Glutamatergic neuron (in vitro differentiated cells): ENCODE results near the gene SEMA4D. TPM values are rescaled to one million over a fixed set of nuclear protein-coding genes. Genes with fewer than 3 reads are reported as not detected.
A peak's percentile ranks its signal among the peaks of the same experiment; 100 is the strongest.

Source experiments
- DNase-seq: peaks from one replicate; pipeline ENCODE4 v3.0.0; 2022
- H3K27ac Mint-ChIP-seq: one replicate; pipeline ENCODE4 v1.8.0; 2020; ENCODE audit warnings: mild to moderate bottlenecking, mixed read lengths, inconsistent platforms; ENCODE audit not compliant: unreplicated experiment
- H3K27me3 Mint-ChIP-seq: one replicate; pipeline ENCODE4 v1.8.0; 2020; ENCODE audit warnings: mild to moderate bottlenecking, moderate library complexity, mixed read lengths, inconsistent platforms; ENCODE audit not compliant: unreplicated experiment
- H3K36me3 Mint-ChIP-seq: one replicate; pipeline ENCODE4 v1.8.0; 2020; ENCODE audit warnings: mild to moderate bottlenecking, mixed read lengths, inconsistent platforms; ENCODE audit not compliant: unreplicated experiment
- H3K4me1 Mint-ChIP-seq: one replicate; pipeline ENCODE4 v1.8.0; 2020; ENCODE audit warnings: mild to moderate bottlenecking, low read depth, mixed read lengths, inconsistent platforms; ENCODE audit not compliant: unreplicated experiment
- H3K4me3 Mint-ChIP-seq: one replicate; pipeline ENCODE4 v1.8.0; 2020; ENCODE audit warnings: mild to moderate bottlenecking, mixed read lengths, inconsistent platforms; ENCODE audit not compliant: unreplicated experiment
- H3K9me3 Mint-ChIP-seq: one replicate; pipeline ENCODE4 v1.8.0; 2020; ENCODE audit warnings: mild to moderate bottlenecking, moderate library complexity, mixed read lengths, inconsistent platforms; ENCODE audit not compliant: unreplicated experiment
- total RNA-seq: library from RNA; stranded (reverse); fragmentation: NEBNext Ultra II Directional; extraction: Animal tissue kit (Norgen Biotek cat#: 25700); gene quantifications from one replicate; pipeline ENCODE4 v1.2.1, GENCODE V29; 2021; ENCODE audit not compliant: unreplicated experiment
- TF ChIP-seq, protein P1 (sequence below): fragments of 200-600 bp; sonication (generic); IDR thresholded peaks from one replicate; pipeline ENCODE4 v1.5.0; 2021; ENCODE audit not compliant: partially characterized antibody, unreplicated experiment

Gene SEMA4D
- total RNA-seq, 1 donor from 2014 or later, result 192 TPM

- H3K27me3 Mint-ChIP-seq, result peaks cover 13% of the 10 kb centered on the region
- H3K9me3 Mint-ChIP-seq, result peaks cover 25% of the 10 kb centered on the region
- peaks cover 14% of the 10 kb centered on the region for H3K4me1 Mint-ChIP-seq
- TF ChIP-seq, protein P1, sequence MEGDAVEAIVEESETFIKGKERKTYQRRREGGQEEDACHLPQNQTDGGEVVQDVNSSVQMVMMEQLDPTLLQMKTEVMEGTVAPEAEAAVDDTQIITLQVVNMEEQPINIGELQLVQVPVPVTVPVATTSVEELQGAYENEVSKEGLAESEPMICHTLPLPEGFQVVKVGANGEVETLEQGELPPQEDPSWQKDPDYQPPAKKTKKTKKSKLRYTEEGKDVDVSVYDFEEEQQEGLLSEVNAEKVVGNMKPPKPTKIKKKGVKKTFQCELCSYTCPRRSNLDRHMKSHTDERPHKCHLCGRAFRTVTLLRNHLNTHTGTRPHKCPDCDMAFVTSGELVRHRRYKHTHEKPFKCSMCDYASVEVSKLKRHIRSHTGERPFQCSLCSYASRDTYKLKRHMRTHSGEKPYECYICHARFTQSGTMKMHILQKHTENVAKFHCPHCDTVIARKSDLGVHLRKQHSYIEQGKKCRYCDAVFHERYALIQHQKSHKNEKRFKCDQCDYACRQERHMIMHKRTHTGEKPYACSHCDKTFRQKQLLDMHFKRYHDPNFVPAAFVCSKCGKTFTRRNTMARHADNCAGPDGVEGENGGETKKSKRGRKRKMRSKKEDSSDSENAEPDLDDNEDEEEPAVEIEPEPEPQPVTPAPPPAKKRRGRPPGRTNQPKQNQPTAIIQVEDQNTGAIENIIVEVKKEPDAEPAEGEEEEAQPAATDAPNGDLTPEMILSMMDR, result no peak
- H3K4me3 Mint-ChIP-seq, result no peak overlapping the region
- peak overlapping the region; percentile 9 for H3K27ac Mint-ChIP-seq
- no peak for DNase-seq
- peaks cover 9% of the 10 kb centered on the region for H3K36me3 Mint-ChIP-seq
Measured at GRCh38 chr9:89422151-89422975, 75.5 kb downstream of the SEMA4D start.

GRCh38 chr9:89421595-89421994 lies 76.3 kb downstream of the SEMA4D start:
- Mint-ChIP-seq H3K36me3 (peaks cover 6% of the 10 kb centered on the region), H3K4me3 (no peak overlapping the region), H3K9me3 (peaks cover 20% of the 10 kb centered on the region), H3K4me1 (peaks cover 8% of the 10 kb centered on the region), H3K27ac (no peak overlapping the region), H3K27me3 (peaks cover 6% of the 10 kb centered on the region)
- DNase-seq, result no peak
- TF ChIP-seq, protein P1, result no peak

DNA sequence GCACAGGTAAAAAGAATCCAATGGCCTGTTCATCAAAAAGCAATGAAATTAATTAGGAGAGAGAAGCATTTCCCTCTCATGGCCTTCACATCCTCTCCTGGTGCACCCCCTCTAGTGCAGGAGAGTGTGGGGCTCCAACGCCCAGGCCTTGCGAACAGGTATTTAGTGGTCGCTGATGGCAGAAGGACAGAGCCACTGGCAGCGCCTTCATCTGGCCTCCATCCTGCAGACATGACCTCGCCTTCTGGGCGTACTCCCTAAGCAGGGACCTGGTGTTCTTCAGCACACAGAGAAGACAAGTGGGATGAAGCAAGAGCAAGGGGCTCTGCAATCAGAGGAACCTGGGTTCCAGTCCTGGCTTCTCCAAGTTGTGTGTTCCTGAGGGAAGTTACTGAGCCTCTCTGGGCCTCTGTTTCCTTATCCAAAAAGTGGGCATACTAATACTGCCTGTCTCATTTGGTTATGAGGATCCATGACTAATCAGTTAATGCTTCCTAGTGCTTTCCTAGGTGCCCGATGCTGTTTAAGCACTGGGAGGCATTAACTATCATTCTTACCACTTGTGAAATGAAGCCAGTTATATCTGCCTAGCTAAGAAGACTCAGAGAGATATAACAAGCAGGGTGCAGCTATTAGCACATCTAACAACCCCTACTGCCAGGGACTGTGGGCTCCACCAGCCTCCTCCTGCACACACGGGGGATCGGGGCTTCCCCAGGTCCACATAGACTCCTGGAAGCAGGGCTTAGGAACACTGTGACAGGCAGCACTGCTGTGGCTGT lies 77.3 kb downstream of the SEMA4D start:
- Mint-ChIP-seq H3K4me3 (no peak overlapping the region), H3K4me1 (peaks cover 2% of the 10 kb centered on the region), H3K36me3 (peaks cover 10% of the 10 kb centered on the region), H3K9me3 (peaks cover 15% of the 10 kb centered on the region), H3K27me3 (peaks cover 7% of the 10 kb centered on the region), H3K27ac (no peak overlapping the region)
- TF ChIP-seq, protein P1, result no peak
- no peak for DNase-seq

DNA sequence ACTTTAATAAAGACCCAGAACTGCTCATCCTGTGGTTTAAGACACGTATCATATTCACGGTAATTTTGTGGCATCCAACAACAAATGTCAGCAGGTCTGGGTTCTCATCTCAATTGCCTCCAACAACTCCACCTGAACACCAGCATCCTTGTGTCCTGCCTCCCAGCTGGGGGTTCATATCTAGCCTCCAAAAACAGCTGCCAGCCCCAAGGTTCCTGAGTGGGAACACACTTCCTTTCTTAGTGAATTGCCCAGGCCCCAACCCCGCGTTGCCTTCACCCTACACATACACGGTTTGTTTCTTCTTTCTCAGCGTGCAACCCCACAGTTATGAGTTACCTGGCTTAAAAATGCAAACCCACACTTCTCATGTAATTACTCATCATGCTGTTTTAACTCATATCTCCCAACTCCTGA lies 77.9 kb downstream of the SEMA4D start:
- Mint-ChIP-seq H3K36me3 (peaks cover 10% of the 10 kb centered on the region), H3K4me1 (peaks cover 5% of the 10 kb centered on the region), H3K4me3 (no peak overlapping the region), H3K9me3 (peaks cover 15% of the 10 kb centered on the region), H3K27ac (no peak overlapping the region), H3K27me3 (peaks cover 10% of the 10 kb centered on the region)
- TF ChIP-seq, protein P1, result no peak
- no peak for DNase-seq
